ENCODE results near the gene ADA. TPM values are rescaled to one million over a fixed set of nuclear protein-coding genes. Genes with fewer than 3 reads are reported as not detected.

The ADA gene
- polyA plus RNA-seq, 1 donor from 2014 or later: 0.56 TPM

DNA sequence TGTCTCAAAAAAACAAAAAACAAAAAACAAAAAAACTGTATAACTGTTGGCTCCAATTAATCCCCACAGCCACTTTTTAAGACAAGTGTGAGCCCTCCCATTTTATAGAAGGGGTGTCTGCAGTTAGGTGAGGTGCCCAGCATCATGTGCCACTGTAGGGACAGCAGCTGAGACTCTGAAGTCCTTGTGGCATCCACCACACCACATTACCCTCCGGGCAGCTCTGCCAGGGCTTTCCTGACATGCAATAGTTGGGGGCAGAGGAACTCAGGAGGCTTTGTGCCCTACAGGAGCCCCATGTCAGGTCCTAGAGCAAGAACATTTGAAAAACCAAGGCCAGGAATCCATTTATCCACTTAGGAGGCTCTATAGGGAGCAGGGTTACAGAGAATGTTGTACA, 51.8 kb downstream of the ADA start:
- no peak overlapping the region for H2AFZ ChIP-seq (ENCODE audit: low read depth, low read length)
- no peaks in the 10 kb centered on the region for H3K79me2 ChIP-seq (replicated peaks; ENCODE audit: insufficient read depth, low read length)
- H3K9me2 ChIP-seq (ENCODE audit: insufficient read depth, low read length): no peaks in the 10 kb centered on the region
- no peaks in the 10 kb centered on the region for H3F3A ChIP-seq (ENCODE audit: insufficient read depth, low read length, poor library complexity, severe bottlenecking)
- H4K20me1 ChIP-seq (ENCODE audit: insufficient read depth): no peaks in the 10 kb centered on the region
- H3K36me3 ChIP-seq (ENCODE audit: insufficient read depth, low read length): no peaks in the 10 kb centered on the region
- no peak overlapping the region for H3K4me3 ChIP-seq (ENCODE audit: low read length)
- TF ChIP-seq TAF1 (IDR thresholded peaks at IDR 0.05; ENCODE audit: low read depth): no peak
- no peak for TF ChIP-seq RAD21 (conservative IDR thresholded peaks at IDR 0.05)
- TF ChIP-seq EZH2 (IDR thresholded peaks at IDR 0.05; ENCODE audit: borderline replicate concordance, insufficient read depth, low read length, poor library complexity, severe bottlenecking): no peak
- no peak for TF ChIP-seq POLR2AphosphoS5 (IDR thresholded peaks at IDR 0.05)
- TF ChIP-seq, protein P1, sequence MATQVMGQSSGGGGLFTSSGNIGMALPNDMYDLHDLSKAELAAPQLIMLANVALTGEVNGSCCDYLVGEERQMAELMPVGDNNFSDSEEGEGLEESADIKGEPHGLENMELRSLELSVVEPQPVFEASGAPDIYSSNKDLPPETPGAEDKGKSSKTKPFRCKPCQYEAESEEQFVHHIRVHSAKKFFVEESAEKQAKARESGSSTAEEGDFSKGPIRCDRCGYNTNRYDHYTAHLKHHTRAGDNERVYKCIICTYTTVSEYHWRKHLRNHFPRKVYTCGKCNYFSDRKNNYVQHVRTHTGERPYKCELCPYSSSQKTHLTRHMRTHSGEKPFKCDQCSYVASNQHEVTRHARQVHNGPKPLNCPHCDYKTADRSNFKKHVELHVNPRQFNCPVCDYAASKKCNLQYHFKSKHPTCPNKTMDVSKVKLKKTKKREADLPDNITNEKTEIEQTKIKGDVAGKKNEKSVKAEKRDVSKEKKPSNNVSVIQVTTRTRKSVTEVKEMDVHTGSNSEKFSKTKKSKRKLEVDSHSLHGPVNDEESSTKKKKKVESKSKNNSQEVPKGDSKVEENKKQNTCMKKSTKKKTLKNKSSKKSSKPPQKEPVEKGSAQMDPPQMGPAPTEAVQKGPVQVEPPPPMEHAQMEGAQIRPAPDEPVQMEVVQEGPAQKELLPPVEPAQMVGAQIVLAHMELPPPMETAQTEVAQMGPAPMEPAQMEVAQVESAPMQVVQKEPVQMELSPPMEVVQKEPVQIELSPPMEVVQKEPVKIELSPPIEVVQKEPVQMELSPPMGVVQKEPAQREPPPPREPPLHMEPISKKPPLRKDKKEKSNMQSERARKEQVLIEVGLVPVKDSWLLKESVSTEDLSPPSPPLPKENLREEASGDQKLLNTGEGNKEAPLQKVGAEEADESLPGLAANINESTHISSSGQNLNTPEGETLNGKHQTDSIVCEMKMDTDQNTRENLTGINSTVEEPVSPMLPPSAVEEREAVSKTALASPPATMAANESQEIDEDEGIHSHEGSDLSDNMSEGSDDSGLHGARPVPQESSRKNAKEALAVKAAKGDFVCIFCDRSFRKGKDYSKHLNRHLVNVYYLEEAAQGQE (IDR thresholded peaks at IDR 0.05; ENCODE audit: borderline replicate concordance): no peak
- no peak for TF ChIP-seq EP300 (conservative IDR thresholded peaks at IDR 0.05; ENCODE audit: poor library complexity, severe bottlenecking)
- TF ChIP-seq, protein P2, sequence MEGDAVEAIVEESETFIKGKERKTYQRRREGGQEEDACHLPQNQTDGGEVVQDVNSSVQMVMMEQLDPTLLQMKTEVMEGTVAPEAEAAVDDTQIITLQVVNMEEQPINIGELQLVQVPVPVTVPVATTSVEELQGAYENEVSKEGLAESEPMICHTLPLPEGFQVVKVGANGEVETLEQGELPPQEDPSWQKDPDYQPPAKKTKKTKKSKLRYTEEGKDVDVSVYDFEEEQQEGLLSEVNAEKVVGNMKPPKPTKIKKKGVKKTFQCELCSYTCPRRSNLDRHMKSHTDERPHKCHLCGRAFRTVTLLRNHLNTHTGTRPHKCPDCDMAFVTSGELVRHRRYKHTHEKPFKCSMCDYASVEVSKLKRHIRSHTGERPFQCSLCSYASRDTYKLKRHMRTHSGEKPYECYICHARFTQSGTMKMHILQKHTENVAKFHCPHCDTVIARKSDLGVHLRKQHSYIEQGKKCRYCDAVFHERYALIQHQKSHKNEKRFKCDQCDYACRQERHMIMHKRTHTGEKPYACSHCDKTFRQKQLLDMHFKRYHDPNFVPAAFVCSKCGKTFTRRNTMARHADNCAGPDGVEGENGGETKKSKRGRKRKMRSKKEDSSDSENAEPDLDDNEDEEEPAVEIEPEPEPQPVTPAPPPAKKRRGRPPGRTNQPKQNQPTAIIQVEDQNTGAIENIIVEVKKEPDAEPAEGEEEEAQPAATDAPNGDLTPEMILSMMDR (IDR thresholded peaks at IDR 0.05; ENCODE audit: poor library complexity, severe bottlenecking): no peak
- no peak for TF ChIP-seq SMC3 (conservative IDR thresholded peaks at IDR 0.05; ENCODE audit: poor library complexity)
- no peak for TF ChIP-seq MXI1 (conservative IDR thresholded peaks at IDR 0.05; ENCODE audit: poor library complexity, severe bottlenecking)
- no peak overlapping the region for H3K27ac ChIP-seq (ENCODE audit: low read length)
- H3K4me2 ChIP-seq (ENCODE audit: low read length): no peak overlapping the region
- no peaks in the 10 kb centered on the region for H3K9me3 ChIP-seq (ENCODE audit: low read length)
- H3K9ac ChIP-seq (ENCODE audit: low read length): no peak overlapping the region
- no peaks in the 10 kb centered on the region for H3K27me3 ChIP-seq (ENCODE audit: insufficient read depth, low read depth, low read length)

DNA sequence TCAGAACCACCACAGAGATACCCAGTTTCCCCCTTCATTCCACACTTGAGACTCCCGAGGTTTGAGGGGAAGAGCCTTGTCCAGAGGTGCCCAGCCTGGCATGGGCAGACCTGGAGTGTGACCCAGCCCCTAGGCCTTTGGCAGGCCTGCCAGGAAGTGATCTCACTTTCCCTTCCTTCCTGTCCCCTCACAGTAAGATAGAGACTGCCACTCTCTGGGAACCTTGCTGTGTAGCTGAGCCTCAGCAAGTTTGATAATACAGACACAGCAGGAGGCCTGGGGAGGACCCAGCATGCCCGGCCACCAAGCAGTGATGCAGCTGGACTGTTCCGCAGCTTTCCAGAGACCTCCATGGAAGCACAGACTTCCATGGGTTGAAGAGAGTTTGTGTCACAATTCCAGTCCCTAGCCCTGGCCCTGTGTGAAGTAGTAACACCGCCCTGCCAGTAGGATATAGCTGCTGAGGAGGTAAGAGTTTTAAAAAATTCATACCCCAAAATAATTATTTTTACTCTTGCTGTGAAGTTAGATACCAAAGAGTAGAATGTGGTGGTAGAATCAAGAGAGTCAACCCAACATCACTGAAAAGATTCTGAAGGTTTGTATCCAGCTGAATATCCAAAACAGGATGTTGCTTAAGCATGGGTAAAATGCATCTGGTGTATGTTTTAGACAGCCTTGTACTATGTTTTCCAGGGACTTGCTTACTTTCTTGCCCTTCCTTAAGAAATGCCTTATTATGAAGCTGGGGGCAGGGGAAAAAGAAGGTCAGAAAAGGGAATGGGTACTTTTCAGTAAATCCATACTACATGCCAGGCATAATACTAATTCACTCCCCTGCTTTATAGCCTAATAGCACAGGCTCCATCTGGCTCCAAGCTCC, 52.8 kb downstream of the ADA start:
- Histone ChIP-seq H3K4me2 (ENCODE audit: low read length) (no peak overlapping the region), H3K4me3 (ENCODE audit: low read length) (no peak overlapping the region), H3F3A (ENCODE audit: insufficient read depth, low read length, poor library complexity, severe bottlenecking) (no peaks in the 10 kb centered on the region), H3K9me3 (ENCODE audit: low read length) (no peaks in the 10 kb centered on the region), H3K27ac (ENCODE audit: low read length) (no peak overlapping the region), H2AFZ (ENCODE audit: low read depth, low read length) (no peak overlapping the region), H3K36me3 (ENCODE audit: insufficient read depth, low read length) (no peaks in the 10 kb centered on the region), H3K9ac (ENCODE audit: low read length) (no peak overlapping the region), H3K79me2 (replicated peaks; ENCODE audit: insufficient read depth, low read length) (no peaks in the 10 kb centered on the region), H3K27me3 (ENCODE audit: insufficient read depth, low read depth, low read length) (no peaks in the 10 kb centered on the region), H3K9me2 (ENCODE audit: insufficient read depth, low read length) (no peaks in the 10 kb centered on the region), H4K20me1 (ENCODE audit: insufficient read depth) (no peaks in the 10 kb centered on the region)
- no peak for TF ChIP-seq EP300 (conservative IDR thresholded peaks at IDR 0.05; ENCODE audit: poor library complexity, severe bottlenecking)
- TF ChIP-seq MXI1 (conservative IDR thresholded peaks at IDR 0.05; ENCODE audit: poor library complexity, severe bottlenecking): no peak
- TF ChIP-seq TAF1 (IDR thresholded peaks at IDR 0.05; ENCODE audit: low read depth): no peak
- TF ChIP-seq EZH2 (IDR thresholded peaks at IDR 0.05; ENCODE audit: borderline replicate concordance, insufficient read depth, low read length, poor library complexity, severe bottlenecking): no peak
- no peak for TF ChIP-seq POLR2AphosphoS5 (IDR thresholded peaks at IDR 0.05)
- TF ChIP-seq, protein P1 (IDR thresholded peaks at IDR 0.05; ENCODE audit: borderline replicate concordance): no peak
- TF ChIP-seq SMC3 (conservative IDR thresholded peaks at IDR 0.05; ENCODE audit: poor library complexity): no peak
- TF ChIP-seq, protein P2 (IDR thresholded peaks at IDR 0.05; ENCODE audit: poor library complexity, severe bottlenecking): no peak
- TF ChIP-seq RAD21 (conservative IDR thresholded peaks at IDR 0.05): no peak

All from neural cell (in vitro differentiated cells).